HL-60 (cell line): Measurements from ENCODE around the gene DCHS2.

Source experiments
- DNase-seq, 2 experiments: peaks; one replicate each; pipeline ENCODE4 v3.0.0-alpha.2; 2010 to 2020; ENCODE audit warnings: low read depth in 1 of 2, low spot score in 1 of 2
- H3K27ac ChIP-seq: fragments of 250-450 bp; sonication (Bioruptor Pico); replicated peaks from 2 replicates; pipeline ENCODE4 v1.5.1; 2020; ENCODE audit warnings: mild to moderate bottlenecking, moderate library complexity
- H3K27me3 ChIP-seq: fragments of 250-450 bp; sonication (Bioruptor Pico); 2 replicates; pipeline ENCODE4 v1.5.1; 2021; ENCODE audit warnings: mild to moderate bottlenecking, moderate library complexity; ENCODE audit not compliant: insufficient read depth, poor library complexity, severe bottlenecking
- H3K4me3 ChIP-seq: replicated peaks from 2 replicates; pipeline ENCODE4 v1.5.1; 2011; ENCODE audit warnings: mild to moderate bottlenecking, control low read depth, low read length; ENCODE audit not compliant: insufficient read depth
- GABPA ChIP-seq: IDR thresholded peaks from 2 replicates; pipeline ENCODE4 v1.6.1; 2012; ENCODE audit warnings: low read depth
- POLR2AphosphoS5 ChIP-seq: IDR thresholded peaks from 2 replicates; pipeline ENCODE4 v1.6.1; 2012; ENCODE audit warnings: low read depth
- SPI1 ChIP-seq: IDR thresholded peaks from 2 replicates; pipeline ENCODE4 v1.6.1; 2012; ENCODE audit warnings: low read depth, mild to moderate bottlenecking, borderline replicate concordance
- TF ChIP-seq, protein P1 (sequence below): IDR thresholded peaks from one replicate; pipeline ENCODE4 v1.5.1; 2011; ENCODE audit warnings: low read length, control low read depth, inconsistent platforms; ENCODE audit not compliant: insufficient read depth
- TF ChIP-seq, protein P2 (sequence below): IDR thresholded peaks from 2 replicates; pipeline ENCODE4 v1.6.1; 2012; ENCODE audit warnings: low read depth; ENCODE audit not compliant: insufficient replicate concordance

The DCHS2 gene

DNA sequence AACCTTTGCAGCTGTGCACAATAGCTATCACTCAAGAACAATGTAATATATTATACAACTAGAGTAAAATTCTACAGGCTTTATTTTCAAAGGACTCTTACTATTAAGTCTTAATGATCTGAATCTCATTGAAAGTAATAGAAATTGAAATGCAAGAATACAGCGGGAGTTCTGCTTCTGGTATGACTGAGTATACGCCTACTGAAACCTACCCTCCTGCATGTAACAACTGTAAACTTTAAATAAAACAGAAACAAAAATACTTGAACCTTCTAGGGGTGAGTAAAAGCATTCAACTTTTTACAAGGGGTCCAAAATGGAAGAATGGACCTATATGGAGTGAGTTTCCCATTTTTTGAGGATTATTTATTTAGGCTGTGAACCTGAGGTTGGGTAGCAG lies 13.5 kb downstream of the DCHS2 start:
- H3K4me3 ChIP-seq = no peak overlapping the region
- no peaks in the 10 kb centered on the region for H3K27me3 ChIP-seq
- no peak for DNase-seq
- no peak overlapping the region for H3K27ac ChIP-seq
- TF ChIP-seq GABPA (no peak), SPI1 (no peak), POLR2AphosphoS5 (no peak)
- TF ChIP-seq, protein P1, sequence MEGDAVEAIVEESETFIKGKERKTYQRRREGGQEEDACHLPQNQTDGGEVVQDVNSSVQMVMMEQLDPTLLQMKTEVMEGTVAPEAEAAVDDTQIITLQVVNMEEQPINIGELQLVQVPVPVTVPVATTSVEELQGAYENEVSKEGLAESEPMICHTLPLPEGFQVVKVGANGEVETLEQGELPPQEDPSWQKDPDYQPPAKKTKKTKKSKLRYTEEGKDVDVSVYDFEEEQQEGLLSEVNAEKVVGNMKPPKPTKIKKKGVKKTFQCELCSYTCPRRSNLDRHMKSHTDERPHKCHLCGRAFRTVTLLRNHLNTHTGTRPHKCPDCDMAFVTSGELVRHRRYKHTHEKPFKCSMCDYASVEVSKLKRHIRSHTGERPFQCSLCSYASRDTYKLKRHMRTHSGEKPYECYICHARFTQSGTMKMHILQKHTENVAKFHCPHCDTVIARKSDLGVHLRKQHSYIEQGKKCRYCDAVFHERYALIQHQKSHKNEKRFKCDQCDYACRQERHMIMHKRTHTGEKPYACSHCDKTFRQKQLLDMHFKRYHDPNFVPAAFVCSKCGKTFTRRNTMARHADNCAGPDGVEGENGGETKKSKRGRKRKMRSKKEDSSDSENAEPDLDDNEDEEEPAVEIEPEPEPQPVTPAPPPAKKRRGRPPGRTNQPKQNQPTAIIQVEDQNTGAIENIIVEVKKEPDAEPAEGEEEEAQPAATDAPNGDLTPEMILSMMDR = no peak

- DNase-seq = no peak
- Histone ChIP-seq H3K4me3 (no peak overlapping the region), H3K27ac (no peak overlapping the region), H3K27me3 (no peaks in the 10 kb centered on the region)
- TF ChIP-seq, protein P1 = no peak
- no peak for TF ChIP-seq POLR2AphosphoS5
- no peak for TF ChIP-seq SPI1
- no peak for TF ChIP-seq GABPA
- TF ChIP-seq, protein P2, sequence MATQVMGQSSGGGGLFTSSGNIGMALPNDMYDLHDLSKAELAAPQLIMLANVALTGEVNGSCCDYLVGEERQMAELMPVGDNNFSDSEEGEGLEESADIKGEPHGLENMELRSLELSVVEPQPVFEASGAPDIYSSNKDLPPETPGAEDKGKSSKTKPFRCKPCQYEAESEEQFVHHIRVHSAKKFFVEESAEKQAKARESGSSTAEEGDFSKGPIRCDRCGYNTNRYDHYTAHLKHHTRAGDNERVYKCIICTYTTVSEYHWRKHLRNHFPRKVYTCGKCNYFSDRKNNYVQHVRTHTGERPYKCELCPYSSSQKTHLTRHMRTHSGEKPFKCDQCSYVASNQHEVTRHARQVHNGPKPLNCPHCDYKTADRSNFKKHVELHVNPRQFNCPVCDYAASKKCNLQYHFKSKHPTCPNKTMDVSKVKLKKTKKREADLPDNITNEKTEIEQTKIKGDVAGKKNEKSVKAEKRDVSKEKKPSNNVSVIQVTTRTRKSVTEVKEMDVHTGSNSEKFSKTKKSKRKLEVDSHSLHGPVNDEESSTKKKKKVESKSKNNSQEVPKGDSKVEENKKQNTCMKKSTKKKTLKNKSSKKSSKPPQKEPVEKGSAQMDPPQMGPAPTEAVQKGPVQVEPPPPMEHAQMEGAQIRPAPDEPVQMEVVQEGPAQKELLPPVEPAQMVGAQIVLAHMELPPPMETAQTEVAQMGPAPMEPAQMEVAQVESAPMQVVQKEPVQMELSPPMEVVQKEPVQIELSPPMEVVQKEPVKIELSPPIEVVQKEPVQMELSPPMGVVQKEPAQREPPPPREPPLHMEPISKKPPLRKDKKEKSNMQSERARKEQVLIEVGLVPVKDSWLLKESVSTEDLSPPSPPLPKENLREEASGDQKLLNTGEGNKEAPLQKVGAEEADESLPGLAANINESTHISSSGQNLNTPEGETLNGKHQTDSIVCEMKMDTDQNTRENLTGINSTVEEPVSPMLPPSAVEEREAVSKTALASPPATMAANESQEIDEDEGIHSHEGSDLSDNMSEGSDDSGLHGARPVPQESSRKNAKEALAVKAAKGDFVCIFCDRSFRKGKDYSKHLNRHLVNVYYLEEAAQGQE = no peak
Observed at GRCh38 chr4:154476232-154476631, 15.4 kb downstream of the DCHS2 start.

DNA sequence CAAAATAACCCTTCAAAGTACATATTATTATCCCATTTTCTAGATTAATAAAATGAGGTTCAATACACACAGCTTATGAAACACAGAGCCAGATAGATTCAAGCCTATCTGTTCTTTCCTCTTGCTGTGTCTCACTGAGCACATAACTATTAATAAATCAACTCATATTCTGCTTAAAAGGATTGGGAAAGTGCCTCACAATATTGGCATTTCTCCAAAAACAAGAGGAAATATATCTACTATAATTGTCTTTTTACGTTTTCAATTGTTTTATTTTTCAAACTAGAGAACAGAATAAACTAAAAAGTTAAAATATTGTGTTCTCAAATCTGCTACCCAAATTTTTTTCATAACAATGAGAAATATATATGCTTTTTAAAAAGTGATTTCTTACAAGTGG lies 15.8 kb downstream of the DCHS2 start:
- H3K4me3 ChIP-seq = no peak overlapping the region
- no peak overlapping the region for H3K27ac ChIP-seq
- TF ChIP-seq, protein P2 = no peak
- TF ChIP-seq, protein P1 = no peak
- TF ChIP-seq SPI1 = no peak
- no peak for TF ChIP-seq POLR2AphosphoS5
- TF ChIP-seq GABPA = no peak
- no peaks in the 10 kb centered on the region for H3K27me3 ChIP-seq
- no peak for DNase-seq

DNA sequence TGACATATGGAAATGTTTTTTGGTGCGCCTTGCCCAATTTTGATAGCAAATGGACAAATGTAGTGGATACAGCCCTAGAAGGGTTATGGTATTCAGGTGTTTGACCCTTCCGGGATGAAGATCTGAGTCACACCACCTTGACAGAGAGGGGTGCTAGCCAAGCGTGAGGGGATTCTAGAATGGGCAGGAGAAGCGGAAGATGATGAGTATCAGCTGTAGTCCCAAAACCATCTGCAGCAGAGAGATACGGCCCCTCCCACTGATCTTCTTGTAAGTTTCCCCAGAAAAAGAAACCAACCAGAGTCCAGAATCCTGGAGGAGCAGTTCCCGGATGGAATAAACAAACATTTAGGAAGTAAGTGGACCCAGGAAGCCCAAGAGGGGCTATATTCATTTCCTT lies 18.1 kb downstream of the DCHS2 start:
- Histone ChIP-seq H3K27ac (no peak overlapping the region), H3K4me3 (no peak overlapping the region), H3K27me3 (peaks cover 3% of the 10 kb centered on the region)
- no peak for DNase-seq
- TF ChIP-seq, protein P1 = no peak
- TF ChIP-seq, protein P2 = no peak
- TF ChIP-seq SPI1 (no peak), GABPA (no peak), POLR2AphosphoS5 (no peak)
